HG02884 (cell line): ENCODE results near the gene TIRAP.

Experiments used
- ATAC-seq: cut with Tn5 transposase; IDR thresholded peaks from one replicate; pipeline ENCODE4 v1.9.1; 2021; ENCODE audit warnings: mild to moderate bottlenecking, moderate library complexity; ENCODE audit not compliant: unreplicated experiment

The TIRAP gene

GRCh38 chr11:126318574-126319373 is 35.9 kb downstream of the TIRAP start:
- peak; percentile 89 for ATAC-seq

GRCh38 chr11:126319374-126319740 is 36.5 kb downstream of the TIRAP start:
- ATAC-seq = no peak

- ATAC-seq = no peak
Measured at GRCh38 chr11:126322996-126323395, 40.1 kb downstream of the TIRAP start.

- no peak for ATAC-seq
Measured at GRCh38 chr11:126327281-126328000, 44.5 kb downstream of the TIRAP start.

- no peak for ATAC-seq
Measured at GRCh38 chr11:126328001-126328390, 45.1 kb downstream of the TIRAP start.

- ATAC-seq = no peak
Measured at GRCh38 chr11:126328444-126328843, 45.6 kb downstream of the TIRAP start.

- ATAC-seq = no peak
Measured at GRCh38 chr11:126328938-126329643, 46.2 kb downstream of the TIRAP start.

- ATAC-seq = no peak
Measured at GRCh38 chr11:126329644-126330211, 46.8 kb downstream of the TIRAP start.

- no peak for ATAC-seq
Measured at GRCh38 chr11:126331286-126331685, 48.4 kb downstream of the TIRAP start.

GRCh38 chr11:126332221-126332711 is 49.4 kb downstream of the TIRAP start:
- ATAC-seq = no peak

GRCh38 chr11:126333142-126333541 is 50.2 kb downstream of the TIRAP start:
- ATAC-seq = no peak

GRCh38 chr11:126334659-126335462 is 52.0 kb downstream of the TIRAP start:
- ATAC-seq = no peak

GRCh38 chr11:126335463-126335760 is 52.5 kb downstream of the TIRAP start:
- no peak for ATAC-seq

GRCh38 chr11:126336138-126336541 is 53.2 kb downstream of the TIRAP start:
- ATAC-seq = no peak

GRCh38 chr11:126336671-126337101 is 53.8 kb downstream of the TIRAP start:
- no peak for ATAC-seq

GRCh38 chr11:126337126-126337473 is 54.2 kb downstream of the TIRAP start:
- ATAC-seq = no peak

GRCh38 chr11:126337474-126338241 is 54.8 kb downstream of the TIRAP start:
- ATAC-seq = no peak

GRCh38 chr11:126338346-126339055 is 55.6 kb downstream of the TIRAP start:
- no peak for ATAC-seq
